Fibroblast of lung (primary cell): ENCODE results near the gene GPSM1. TPM values are rescaled to one million over a fixed set of nuclear protein-coding genes. Genes with fewer than 3 reads are reported as not detected.
A peak's percentile ranks its signal among the peaks of the same experiment; 100 is the strongest.

Experiments
- DNase-seq, 2 donors: peaks; one replicate each; pipeline versions ENCODE4 v3.0.0 to v3.0.0-alpha.2; 2010; ENCODE audit warnings: low read depth in 2 of 2
- H2AFZ ChIP-seq: 2 replicates; pipeline ENCODE4 v1.5.1; 2012; ENCODE audit warnings: low read length, control low read depth, inconsistent platforms
- H3K27ac ChIP-seq: 2 replicates; pipeline ENCODE4 v1.5.1; 2011; ENCODE audit warnings: low read length, control low read depth; ENCODE audit not compliant: insufficient read depth
- H3K27me3 ChIP-seq: 2 replicates; pipeline ENCODE4 v1.5.1; 2011; ENCODE audit warnings: mild to moderate bottlenecking, low read length; ENCODE audit not compliant: control insufficient read depth, insufficient read depth
- H3K36me3 ChIP-seq: 2 replicates; pipeline ENCODE4 v1.5.1; 2011; ENCODE audit warnings: low read length; ENCODE audit not compliant: control insufficient read depth, insufficient read depth
- H3K4me1 ChIP-seq: 2 replicates; pipeline ENCODE4 v1.5.1; 2011; ENCODE audit warnings: low read length; ENCODE audit not compliant: control insufficient read depth, insufficient read depth; ENCODE audit errors: extremely low read depth
- H3K4me2 ChIP-seq: 2 replicates; pipeline ENCODE4 v1.5.1; 2011; ENCODE audit warnings: low read length, control low read depth; ENCODE audit not compliant: insufficient read depth; ENCODE audit errors: extremely low read depth
- H3K4me3 ChIP-seq, 4 experiments: fragments of 200-600 bp in 1 of 4; sonication (generic) in 1 of 4; replicated peaks in 1 of 4; 2 replicates each; pipeline ENCODE4 v1.5.1; 2011 to 2016; ENCODE audit warnings: low read length in 4 of 4, low read depth in 3 of 4, mild to moderate bottlenecking in 3 of 4, control low read depth in 2 of 4, inconsistent platforms in 1 of 4, mixed read lengths in 1 of 4; ENCODE audit not compliant: insufficient read depth in 1 of 4; ENCODE audit errors: control extremely low read depth in 1 of 4
- H3K79me2 ChIP-seq: 2 replicates; pipeline ENCODE4 v1.5.1; 2012; ENCODE audit warnings: mild to moderate bottlenecking, low read length, inconsistent platforms; ENCODE audit not compliant: control insufficient read depth, insufficient read depth
- H3K9ac ChIP-seq: 2 replicates; pipeline ENCODE4 v1.5.1; 2011; ENCODE audit warnings: mild to moderate bottlenecking, low read length, control low read depth; ENCODE audit not compliant: insufficient read depth
- H3K9me3 ChIP-seq: 2 replicates; pipeline ENCODE4 v1.5.1; 2012; ENCODE audit warnings: low read depth, low read length; ENCODE audit not compliant: control insufficient read depth, insufficient read depth
- H4K20me1 ChIP-seq: 2 replicates; pipeline ENCODE4 v1.5.1; 2011; ENCODE audit warnings: low read length; ENCODE audit not compliant: control insufficient read depth, insufficient read depth; ENCODE audit errors: extremely low read depth
- EZH2 ChIP-seq: IDR thresholded peaks from 2 replicates; pipeline ENCODE4 v1.5.1; 2012; ENCODE audit warnings: low read length, control low read depth, mild to moderate bottlenecking; ENCODE audit errors: missing control alignments
- polyA plus RNA-seq, 2 donors: library from polyadenylated mRNA; depleted of rRNA in 1 of 2; stranded (reverse) in 1 of 2; unstranded in 1 of 2; fragments of >200 nt; gene quantifications; 2 replicates each; pipeline ENCODE4 v1.2.1, GENCODE V29; 2011 to 2012; ENCODE audit warnings: missing spikeins in 1 of 2
- total RNA-seq: library from RNA; depleted of rRNA; stranded (reverse); fragments of >200 nt; gene quantifications from 2 replicates; pipeline ENCODE4 v1.2.1, GENCODE V29; 2014
- TF ChIP-seq, protein P1 (sequence below), 2 donors: IDR thresholded peaks in 1 of 2; conservative IDR thresholded peaks in 1 of 2; 1 replicate in 1 of 2; 2 replicates in 1 of 2; pipeline ENCODE4 v1.5.1; 2011 to 2012; ENCODE audit warnings: low read length in 2 of 2, control low read depth in 1 of 2, inconsistent platforms in 1 of 2, low read depth in 1 of 2, mild to moderate bottlenecking in 1 of 2

GPSM1 gene
- total and polyA plus RNA-seq, 2 donors (not counting 1 experiment from before 2014, with no cell fraction given), result 15.8 to 60.3 TPM

GRCh38 chr9:136306211-136307208, 20.8 kb upstream of the GPSM1 start:
- H3K9ac ChIP-seq, result no peak overlapping the region
- H3K4me2 ChIP-seq, result no peak overlapping the region
- TF ChIP-seq, protein P1, sequence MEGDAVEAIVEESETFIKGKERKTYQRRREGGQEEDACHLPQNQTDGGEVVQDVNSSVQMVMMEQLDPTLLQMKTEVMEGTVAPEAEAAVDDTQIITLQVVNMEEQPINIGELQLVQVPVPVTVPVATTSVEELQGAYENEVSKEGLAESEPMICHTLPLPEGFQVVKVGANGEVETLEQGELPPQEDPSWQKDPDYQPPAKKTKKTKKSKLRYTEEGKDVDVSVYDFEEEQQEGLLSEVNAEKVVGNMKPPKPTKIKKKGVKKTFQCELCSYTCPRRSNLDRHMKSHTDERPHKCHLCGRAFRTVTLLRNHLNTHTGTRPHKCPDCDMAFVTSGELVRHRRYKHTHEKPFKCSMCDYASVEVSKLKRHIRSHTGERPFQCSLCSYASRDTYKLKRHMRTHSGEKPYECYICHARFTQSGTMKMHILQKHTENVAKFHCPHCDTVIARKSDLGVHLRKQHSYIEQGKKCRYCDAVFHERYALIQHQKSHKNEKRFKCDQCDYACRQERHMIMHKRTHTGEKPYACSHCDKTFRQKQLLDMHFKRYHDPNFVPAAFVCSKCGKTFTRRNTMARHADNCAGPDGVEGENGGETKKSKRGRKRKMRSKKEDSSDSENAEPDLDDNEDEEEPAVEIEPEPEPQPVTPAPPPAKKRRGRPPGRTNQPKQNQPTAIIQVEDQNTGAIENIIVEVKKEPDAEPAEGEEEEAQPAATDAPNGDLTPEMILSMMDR (conservative IDR thresholded peaks at IDR 0.05 in 1 of 2, IDR thresholded peaks at IDR 0.05 in 1 of 2; ENCODE audit: low read depth in 1 of 2, low read length in 2 of 2), result no peak
- no peak for TF ChIP-seq EZH2
- H4K20me1 ChIP-seq, result no peaks in the 10 kb centered on the region
- H2AFZ ChIP-seq, result no peak overlapping the region
- no peak overlapping the region for H3K27ac ChIP-seq
- H3K27me3 ChIP-seq, result no peaks in the 10 kb centered on the region
- no peaks in the 10 kb centered on the region for H3K4me1 ChIP-seq
- no peaks in the 10 kb centered on the region for H3K79me2 ChIP-seq
- no peaks in the 10 kb centered on the region for H3K9me3 ChIP-seq
- no peaks in the 10 kb centered on the region for H3K36me3 ChIP-seq
- DNase-seq, result no peak
- no peak overlapping the region for H3K4me3 ChIP-seq

DNA sequence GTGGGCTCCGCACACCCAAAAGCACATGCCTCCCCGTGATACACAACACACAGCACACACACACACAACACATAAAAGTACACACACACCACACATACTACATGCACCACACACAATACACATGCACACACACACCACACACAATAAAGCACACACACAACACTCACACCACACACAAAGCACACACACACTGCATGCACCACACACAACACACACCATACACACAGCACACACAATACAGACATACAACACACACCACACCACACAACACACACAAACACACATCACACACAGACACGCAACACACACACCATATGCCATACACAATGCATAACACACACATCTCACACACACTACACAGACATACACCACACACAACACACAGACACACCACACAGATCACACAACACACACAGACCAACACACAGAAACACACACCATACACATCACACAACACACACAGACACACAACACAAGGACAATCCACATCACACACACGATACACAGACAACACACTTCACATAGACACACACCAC, 20.1 kb upstream of the GPSM1 start:
- H3K9me3 ChIP-seq, result no peaks in the 10 kb centered on the region

More for the DNA sequence above, 20.1 kb upstream of the GPSM1 start:
- Histone ChIP-seq H3K36me3 (no peaks in the 10 kb centered on the region), H3K4me2 (no peak overlapping the region), H3K79me2 (no peaks in the 10 kb centered on the region), H3K27ac (no peak overlapping the region), H3K4me3 (no peak overlapping the region), H2AFZ (no peak overlapping the region), H3K4me1 (no peaks in the 10 kb centered on the region), H3K9ac (no peak overlapping the region), H3K27me3 (no peaks in the 10 kb centered on the region), H4K20me1 (no peaks in the 10 kb centered on the region)
- TF ChIP-seq EZH2, result no peak
- TF ChIP-seq, protein P1 (conservative IDR thresholded peaks at IDR 0.05 in 1 of 2, IDR thresholded peaks at IDR 0.05 in 1 of 2; ENCODE audit: low read depth in 1 of 2, low read length in 2 of 2), result no peak
- peak in 1 of 2 donors; percentile 12 for DNase-seq
